ENCODE data around the gene DIS3.
"Not testable (repeated sequence)": the region's sequence is repeated elsewhere in the genome, so short reads cannot be mapped to it uniquely, and the experiment has no call there.

Gene DIS3

GRCh38 chr13:72781451-72782439, at the start of gene DIS3, which contains the start of gene PIBF1:
Gene DIS3, minus strand, starts transcription at chr13:72781900. Its CDS starts 68 bp downstream, at chr13:72781832.
Gene PIBF1, plus strand, starts transcription at chr13:72782133. Its CDS starts 1,337 bp downstream, at chr13:72783470.
- peak; percentile 100 for FAIRE-seq

GRCh38 chr13:72823724-72824123, 42.0 kb upstream of the DIS3 start:
- DNase-seq (ENCODE audit: extremely low spot score, insufficient read length, low read depth), result no peak
- FAIRE-seq, result no peak

More at GRCh38 chr13:72781451-72782439, at the start of gene DIS3, which contains the start of gene PIBF1:
- peak; percentile 91 for DNase-seq (ENCODE audit: extremely low spot score, insufficient read length, low read depth)

GRCh38 chr13:72823081-72823480, 41.4 kb upstream of the DIS3 start:
- FAIRE-seq (no peak), DNase-seq (ENCODE audit: extremely low spot score, insufficient read length, low read depth) (no peak)

GRCh38 chr13:72820898-72821279, 39.2 kb upstream of the DIS3 start:
- FAIRE-seq (no peak), DNase-seq (ENCODE audit: extremely low spot score, insufficient read length, low read depth) (no peak)

- FAIRE-seq, result no peak
- no peak for DNase-seq (ENCODE audit: extremely low spot score, insufficient read length, low read depth)
Measured at GRCh38 chr13:72820156-72820897, 38.6 kb upstream of the DIS3 start.

- FAIRE-seq (no peak), DNase-seq (ENCODE audit: extremely low spot score, insufficient read length, low read depth) (no peak)
Measured at GRCh38 chr13:72808917-72809500, 27.3 kb upstream of the DIS3 start.

GRCh38 chr13:72806514-72806913, 24.8 kb upstream of the DIS3 start:
- not testable (repeated sequence) for FAIRE-seq; DNase-seq (ENCODE audit: extremely low spot score, insufficient read length, low read depth)

- FAIRE-seq, result no peak
- DNase-seq (ENCODE audit: extremely low spot score, insufficient read length, low read depth), result no peak
Measured at GRCh38 chr13:72805676-72806346, 24.1 kb upstream of the DIS3 start.

GRCh38 chr13:72804301-72804700, 22.6 kb upstream of the DIS3 start:
- DNase-seq (ENCODE audit: extremely low spot score, insufficient read length, low read depth) (no peak), FAIRE-seq (no peak)

GRCh38 chr13:72798817-72799216, 17.1 kb upstream of the DIS3 start:
- FAIRE-seq (no peak), DNase-seq (ENCODE audit: extremely low spot score, insufficient read length, low read depth) (no peak)

GRCh38 chr13:72792640-72793039, 10.9 kb upstream of the DIS3 start:
- no peak for FAIRE-seq

GRCh38 chr13:72788831-72789230, 7.1 kb upstream of the DIS3 start:
- no peak for DNase-seq (ENCODE audit: extremely low spot score, insufficient read length, low read depth)
- FAIRE-seq, result no peak

More at GRCh38 chr13:72792640-72793039, 10.9 kb upstream of the DIS3 start:
- no peak for DNase-seq (ENCODE audit: extremely low spot score, insufficient read length, low read depth)

- DNase-seq (ENCODE audit: extremely low spot score, insufficient read length, low read depth); FAIRE-seq: not testable (repeated sequence)
Measured at GRCh38 chr13:72784679-72785078, 3.0 kb upstream of the DIS3 start.

GRCh38 chr13:72782717-72783116, 1.0 kb upstream of the DIS3 start:
- FAIRE-seq, result peak; percentile 33
- no peak for DNase-seq (ENCODE audit: extremely low spot score, insufficient read length, low read depth)

- FAIRE-seq (no peak), DNase-seq (ENCODE audit: extremely low spot score, insufficient read length, low read depth) (no peak)
Measured at GRCh38 chr13:72774019-72774418, 7.7 kb downstream of the DIS3 start.

GRCh38 chr13:72763411-72763810, 18.3 kb downstream of the DIS3 start:
- no peak for FAIRE-seq
- DNase-seq (ENCODE audit: extremely low spot score, insufficient read length, low read depth), result no peak

GRCh38 chr13:72760189-72760588, 21.5 kb downstream of the DIS3 start:
- DNase-seq (ENCODE audit: extremely low spot score, insufficient read length, low read depth) (no peak), FAIRE-seq (no peak)

- FAIRE-seq (no peak), DNase-seq (ENCODE audit: extremely low spot score, insufficient read length, low read depth) (no peak)
Measured at GRCh38 chr13:72757792-72758535, 23.7 kb downstream of the DIS3 start.

GRCh38 chr13:72754111-72754510, 27.6 kb downstream of the DIS3 start:
- DNase-seq (ENCODE audit: extremely low spot score, insufficient read length, low read depth) (no peak), FAIRE-seq (no peak)
